Activated T-cell treated with anti-CD3 and anti-CD28 coated beads, Interleukin-2, amount 50 U/mL, for 24 hours (primary cell): Measurements from ENCODE around the gene RIPK3.
A peak's percentile ranks its signal among the peaks of the same experiment; 100 is the strongest.
"Not testable (repeated sequence)": the region's sequence is repeated elsewhere in the genome, so short reads cannot be mapped to it uniquely, and the experiment has no call there.

ENCODE experiments used
- DNase-seq: peaks from one replicate; pipeline ENCODE4 v3.0.0-alpha.2; 2020
- H3K27ac Mint-ChIP-seq: 2 replicates; pipeline ENCODE4 v1.8.0; 2020; ENCODE audit warnings: mild to moderate bottlenecking, mixed read lengths
- H3K27me3 Mint-ChIP-seq: 2 replicates; pipeline ENCODE4 v1.8.0; 2020; ENCODE audit warnings: mixed read lengths
- H3K36me3 Mint-ChIP-seq: 2 replicates; pipeline ENCODE4 v1.8.0; 2020; ENCODE audit warnings: low read depth, mixed read lengths
- H3K4me1 Mint-ChIP-seq: 2 replicates; pipeline ENCODE4 v1.8.0; 2020; ENCODE audit warnings: low read depth, mixed read lengths
- H3K4me3 Mint-ChIP-seq: 2 replicates; pipeline ENCODE4 v1.8.0; 2020; ENCODE audit warnings: mild to moderate bottlenecking, moderate library complexity, mixed read lengths
- H3K9me3 Mint-ChIP-seq: 2 replicates; pipeline ENCODE4 v1.8.0; 2020; ENCODE audit warnings: mixed read lengths

Gene RIPK3

GRCh38 chr14:24339284-24340151 is at the start of gene RIPK3:
Gene RIPK3 (minus strand): TSS chr14:24339991. CDS start chr14:24339826, 165 bp downstream.
- H3K36me3 Mint-ChIP-seq, result peaks cover 20% of the 10 kb centered on the region
- H3K9me3 Mint-ChIP-seq, result no peaks in the 10 kb centered on the region
- peak within 1 kb of the TSS; percentile 86 for H3K4me3 Mint-ChIP-seq
- H3K27me3 Mint-ChIP-seq, result peaks cover 28% of the 10 kb centered on the region
- peak within 1 kb of the TSS; percentile 83 for H3K27ac Mint-ChIP-seq
- peaks cover 31% of the 10 kb centered on the region for H3K4me1 Mint-ChIP-seq
- peak; percentile 81 for DNase-seq

GRCh38 chr14:24389226-24389848 is 49.5 kb upstream of the RIPK3 start:
- Mint-ChIP-seq H3K4me3 (no peak overlapping the region), H3K27me3 (peaks cover 13% of the 10 kb centered on the region), H3K9me3 (no peaks in the 10 kb centered on the region), H3K4me1 (no peaks in the 10 kb centered on the region), H3K27ac (no peak overlapping the region), H3K36me3 (no peaks in the 10 kb centered on the region)
- no peak for DNase-seq

- H3K4me1 Mint-ChIP-seq, result no peaks in the 10 kb centered on the region
- no peaks in the 10 kb centered on the region for H3K9me3 Mint-ChIP-seq
- H3K27ac Mint-ChIP-seq, result no peak overlapping the region
- peaks cover 13% of the 10 kb centered on the region for H3K27me3 Mint-ChIP-seq
- DNase-seq, result no peak
- no peaks in the 10 kb centered on the region for H3K36me3 Mint-ChIP-seq
- no peak overlapping the region for H3K4me3 Mint-ChIP-seq
Measured at GRCh38 chr14:24388474-24389179, 48.8 kb upstream of the RIPK3 start.

GRCh38 chr14:24387579-24387978 is 47.8 kb upstream of the RIPK3 start:
- not testable (repeated sequence) for H3K27ac Mint-ChIP-seq, H3K9me3 Mint-ChIP-seq, H3K36me3 Mint-ChIP-seq, H3K4me3 Mint-ChIP-seq, DNase-seq, H3K4me1 Mint-ChIP-seq
- peaks cover 13% of the 10 kb centered on the region for H3K27me3 Mint-ChIP-seq

GRCh38 chr14:24387009-24387345 is 47.2 kb upstream of the RIPK3 start:
- Mint-ChIP-seq H3K36me3 (no peaks in the 10 kb centered on the region), H3K9me3 (no peaks in the 10 kb centered on the region), H3K4me3 (no peak overlapping the region)

GRCh38 chr14:24385524-24385923 is 45.7 kb upstream of the RIPK3 start:
- no peaks in the 10 kb centered on the region for H3K36me3 Mint-ChIP-seq

More at GRCh38 chr14:24387009-24387345, 47.2 kb upstream of the RIPK3 start:
- H3K27me3 Mint-ChIP-seq, result peaks cover 13% of the 10 kb centered on the region
- no peaks in the 10 kb centered on the region for H3K4me1 Mint-ChIP-seq
- DNase-seq, result no peak
- H3K27ac Mint-ChIP-seq, result no peak overlapping the region

GRCh38 chr14:24384169-24384568 is 44.4 kb upstream of the RIPK3 start:
- Mint-ChIP-seq H3K9me3 (no peaks in the 10 kb centered on the region), H3K36me3 (no peaks in the 10 kb centered on the region), H3K27me3 (no peaks in the 10 kb centered on the region), H3K27ac (no peak overlapping the region), H3K4me1 (peaks cover 2% of the 10 kb centered on the region), H3K4me3 (no peak overlapping the region)
- no peak for DNase-seq

More at GRCh38 chr14:24385524-24385923, 45.7 kb upstream of the RIPK3 start:
- no peaks in the 10 kb centered on the region for H3K9me3 Mint-ChIP-seq
- peaks cover 2% of the 10 kb centered on the region for H3K4me1 Mint-ChIP-seq
- no peak overlapping the region for H3K4me3 Mint-ChIP-seq
- H3K27ac Mint-ChIP-seq, result no peak overlapping the region
- no peak for DNase-seq
- H3K27me3 Mint-ChIP-seq, result peaks cover 4% of the 10 kb centered on the region

- Mint-ChIP-seq H3K4me3 (no peak overlapping the region), H3K36me3 (no peaks in the 10 kb centered on the region), H3K27ac (no peak overlapping the region), H3K9me3 (no peaks in the 10 kb centered on the region), H3K4me1 (peaks cover 2% of the 10 kb centered on the region), H3K27me3 (no peaks in the 10 kb centered on the region)
- DNase-seq, result no peak
Measured at GRCh38 chr14:24382064-24382371, 42.2 kb upstream of the RIPK3 start.

- no peak overlapping the region for H3K27ac Mint-ChIP-seq
- peaks cover 2% of the 10 kb centered on the region for H3K4me1 Mint-ChIP-seq
- H3K9me3 Mint-ChIP-seq, result no peaks in the 10 kb centered on the region
- no peak for DNase-seq
- no peaks in the 10 kb centered on the region for H3K27me3 Mint-ChIP-seq
- H3K36me3 Mint-ChIP-seq, result no peaks in the 10 kb centered on the region
- no peak overlapping the region for H3K4me3 Mint-ChIP-seq
Measured at GRCh38 chr14:24381363-24382063, 41.7 kb upstream of the RIPK3 start.

GRCh38 chr14:24379907-24380730 is 40.3 kb upstream of the RIPK3 start:
- Mint-ChIP-seq H3K4me1 (peaks cover 2% of the 10 kb centered on the region), H3K36me3 (no peaks in the 10 kb centered on the region), H3K27ac (no peak overlapping the region), H3K4me3 (no peak overlapping the region), H3K27me3 (peaks cover 3% of the 10 kb centered on the region), H3K9me3 (no peaks in the 10 kb centered on the region)
- DNase-seq, result no peak

GRCh38 chr14:24378981-24379906 is 39.5 kb upstream of the RIPK3 start:
- H3K4me1 Mint-ChIP-seq, result peaks cover 2% of the 10 kb centered on the region
- no peak overlapping the region for H3K27ac Mint-ChIP-seq
- DNase-seq, result no peak
- H3K27me3 Mint-ChIP-seq, result peaks cover 3% of the 10 kb centered on the region
- H3K4me3 Mint-ChIP-seq, result no peak overlapping the region
- no peaks in the 10 kb centered on the region for H3K9me3 Mint-ChIP-seq
- H3K36me3 Mint-ChIP-seq, result no peaks in the 10 kb centered on the region

- Mint-ChIP-seq H3K4me3 (no peak overlapping the region), H3K9me3 (no peaks in the 10 kb centered on the region), H3K4me1 (peaks cover 2% of the 10 kb centered on the region), H3K27me3 (peaks cover 3% of the 10 kb centered on the region), H3K27ac (no peak overlapping the region), H3K36me3 (no peaks in the 10 kb centered on the region)
- no peak for DNase-seq
Measured at GRCh38 chr14:24378327-24378726, 38.5 kb upstream of the RIPK3 start.

- Mint-ChIP-seq H3K9me3 (no peaks in the 10 kb centered on the region), H3K27ac (no peak overlapping the region), H3K36me3 (no peaks in the 10 kb centered on the region), H3K4me3 (no peak overlapping the region), H3K4me1 (peaks cover 2% of the 10 kb centered on the region), H3K27me3 (peaks cover 3% of the 10 kb centered on the region)
- no peak for DNase-seq
Measured at GRCh38 chr14:24377657-24378056, 37.9 kb upstream of the RIPK3 start.
